K562 (cell line): ENCODE data around the gene EPHA2.

Experiments used
- CHD2 ChIP-seq: IDR thresholded peaks from 2 replicates; pipeline ENCODE4 v1.6.1; 2011; ENCODE audit warnings: low read depth, low read length
- DDX20 ChIP-seq: fragments of 450-650 bp; IDR thresholded peaks from 2 replicates; pipeline ENCODE4 v1.6.1; 2016; ENCODE audit warnings: missing genetic modification characterization, low read depth, mild to moderate bottlenecking, missing compliant biosample characterization, moderate library complexity
- MXI1 ChIP-seq: IDR thresholded peaks from 2 replicates; pipeline ENCODE4 v1.6.1; 2011; ENCODE audit warnings: low read depth, mild to moderate bottlenecking, improper control_type of control experiment, low read length
- NBN ChIP-seq: fragments of 450-650 bp; IDR thresholded peaks from 2 replicates; pipeline ENCODE4 v1.6.1; 2016; ENCODE audit warnings: low read depth, mild to moderate bottlenecking
- POLR2A ChIP-seq: fragments of 450-650 bp; conservative IDR thresholded peaks from 2 replicates; pipeline ENCODE4 v1.6.1; 2016
- TBP ChIP-seq: optimal IDR thresholded peaks from 2 replicates; pipeline ENCODE3; 2011; ENCODE audit warnings: low read depth, low read length, improper control_type of control experiment
- TF ChIP-seq, protein P1 (sequence below): sonication (generic); formaldehyde crosslinking; IDR thresholded peaks from 2 replicates; pipeline ENCODE4 v1.8.1; 2022; ENCODE audit warnings: missing genetic modification reagents
- TF ChIP-seq, protein P2 (sequence below), 3 experiments: IDR thresholded peaks in 2 of 3; conservative IDR thresholded peaks in 1 of 3; 2 replicates each; pipeline ENCODE4 v1.5.1; 2011 to 2012; ENCODE audit warnings: low read length in 3 of 3, mild to moderate bottlenecking in 3 of 3, control low read depth in 2 of 3, improper control_type of control experiment in 1 of 3, inconsistent platforms in 1 of 3, low read depth in 1 of 3, mixed read lengths in 1 of 3, moderate library complexity in 1 of 3; ENCODE audit not compliant: insufficient read depth in 2 of 3

DNA sequence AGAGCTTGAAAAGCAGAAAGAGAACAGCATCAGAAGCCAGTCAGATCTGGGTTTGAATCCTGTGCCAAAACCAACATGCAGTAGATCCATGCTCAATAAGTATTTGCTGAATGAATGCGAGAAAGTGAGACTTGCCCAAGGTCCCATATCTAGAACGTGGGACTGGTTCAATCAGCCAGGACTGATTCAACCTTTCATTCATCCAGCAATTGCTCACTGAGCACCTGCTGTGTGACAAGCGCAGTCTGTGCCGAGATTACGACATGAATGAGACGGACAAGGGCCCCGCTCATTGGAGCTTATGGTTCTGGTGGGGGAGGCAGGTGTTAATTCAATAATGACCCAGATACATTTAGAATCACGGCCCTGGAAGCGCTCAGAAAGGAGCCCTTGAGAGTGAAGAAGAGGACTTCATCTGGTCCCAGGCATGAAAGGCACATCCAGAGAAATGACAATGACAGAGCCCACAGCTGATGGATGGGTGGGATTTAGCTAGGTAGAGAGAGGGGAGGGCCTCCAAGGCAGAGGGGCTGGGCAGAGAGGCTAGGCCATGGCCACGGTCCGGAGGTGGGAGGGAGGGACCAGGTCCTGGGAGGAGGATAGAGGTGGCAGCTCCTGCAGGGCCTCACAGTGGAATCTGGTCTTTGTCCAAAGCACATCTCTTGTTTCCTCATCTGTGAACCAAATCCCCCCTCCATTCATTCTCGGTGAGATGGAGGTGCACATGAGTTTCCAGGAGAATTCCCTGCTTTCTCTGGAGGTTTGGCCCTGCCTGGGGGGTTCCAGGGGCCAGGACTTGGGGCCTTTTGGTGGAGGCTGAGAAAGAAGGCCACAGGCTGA lies 78.2 kb downstream of the EPHA2 start:
- no peak for TF ChIP-seq MXI1
- TF ChIP-seq, protein P1, sequence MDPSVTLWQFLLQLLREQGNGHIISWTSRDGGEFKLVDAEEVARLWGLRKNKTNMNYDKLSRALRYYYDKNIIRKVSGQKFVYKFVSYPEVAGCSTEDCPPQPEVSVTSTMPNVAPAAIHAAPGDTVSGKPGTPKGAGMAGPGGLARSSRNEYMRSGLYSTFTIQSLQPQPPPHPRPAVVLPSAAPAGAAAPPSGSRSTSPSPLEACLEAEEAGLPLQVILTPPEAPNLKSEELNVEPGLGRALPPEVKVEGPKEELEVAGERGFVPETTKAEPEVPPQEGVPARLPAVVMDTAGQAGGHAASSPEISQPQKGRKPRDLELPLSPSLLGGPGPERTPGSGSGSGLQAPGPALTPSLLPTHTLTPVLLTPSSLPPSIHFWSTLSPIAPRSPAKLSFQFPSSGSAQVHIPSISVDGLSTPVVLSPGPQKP (CRISPR knock-in tag), result no peak
- no peak for TF ChIP-seq POLR2A
- no peak for TF ChIP-seq TBP
- no peak for TF ChIP-seq NBN
- TF ChIP-seq DDX20 (tag), result no peak
- TF ChIP-seq, protein P2, sequence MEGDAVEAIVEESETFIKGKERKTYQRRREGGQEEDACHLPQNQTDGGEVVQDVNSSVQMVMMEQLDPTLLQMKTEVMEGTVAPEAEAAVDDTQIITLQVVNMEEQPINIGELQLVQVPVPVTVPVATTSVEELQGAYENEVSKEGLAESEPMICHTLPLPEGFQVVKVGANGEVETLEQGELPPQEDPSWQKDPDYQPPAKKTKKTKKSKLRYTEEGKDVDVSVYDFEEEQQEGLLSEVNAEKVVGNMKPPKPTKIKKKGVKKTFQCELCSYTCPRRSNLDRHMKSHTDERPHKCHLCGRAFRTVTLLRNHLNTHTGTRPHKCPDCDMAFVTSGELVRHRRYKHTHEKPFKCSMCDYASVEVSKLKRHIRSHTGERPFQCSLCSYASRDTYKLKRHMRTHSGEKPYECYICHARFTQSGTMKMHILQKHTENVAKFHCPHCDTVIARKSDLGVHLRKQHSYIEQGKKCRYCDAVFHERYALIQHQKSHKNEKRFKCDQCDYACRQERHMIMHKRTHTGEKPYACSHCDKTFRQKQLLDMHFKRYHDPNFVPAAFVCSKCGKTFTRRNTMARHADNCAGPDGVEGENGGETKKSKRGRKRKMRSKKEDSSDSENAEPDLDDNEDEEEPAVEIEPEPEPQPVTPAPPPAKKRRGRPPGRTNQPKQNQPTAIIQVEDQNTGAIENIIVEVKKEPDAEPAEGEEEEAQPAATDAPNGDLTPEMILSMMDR (IDR thresholded peaks at IDR 0.05 in 2 of 3, conservative IDR thresholded peaks at IDR 0.05 in 1 of 3; ENCODE audit: insufficient read depth in 2 of 3, low read depth in 1 of 3, low read length in 3 of 3), result no peak
- no peak for TF ChIP-seq CHD2
